IMR-90 (cell line): ENCODE results near the gene LPIN1. TPM values are rescaled to one million over a fixed set of nuclear protein-coding genes. Genes with fewer than 3 reads are reported as not detected.

Experiments
- ATAC-seq: fragments of 200-7000 bp; cut with Tn5 transposase; 2 replicates; pipeline ENCODE4 v1.9.1; 2020; ENCODE audit warnings: low read depth, mild to moderate bottlenecking, moderate library complexity
- BruUV-seq: library from RNA; stranded (reverse); fragments of 400-500 nt; replicated peaks from 2 replicates; lab custom pipeline; 2021; lab: Mats Ljungman, UMichigan
- CTCF ChIA-PET: fragments of 300-600 bp; formaldehyde crosslinking; extraction: SDS; loops from one replicate; lab custom pipeline; 2021; ENCODE audit warnings: antibody characterized with exemption; lab: Yijun Ruan, JAX
- POLR2A ChIA-PET: fragments of 300-600 bp; sonication (Branson Sonifier 250); formaldehyde crosslinking; loops from one replicate; lab custom pipeline; 2022; ENCODE audit warnings: antibody characterized with exemption; ENCODE audit not compliant: unreplicated experiment; lab: Charles Lee
- DNase-seq: peaks from one replicate; pipeline ENCODE4 v3.0.0; 2013
- H2AFZ ChIP-seq: replicated peaks from 2 replicates; pipeline ENCODE3; 2013; ENCODE audit warnings: low read length, mild to moderate bottlenecking; ENCODE audit not compliant: poor library complexity
- H2AK5ac ChIP-seq: 2 replicates; pipeline ENCODE4 v1.6.1; 2013; ENCODE audit warnings: low read depth, low read length, inconsistent platforms
- H2AK9ac ChIP-seq: replicated peaks from 2 replicates; pipeline ENCODE3; 2013; ENCODE audit warnings: mild to moderate bottlenecking, low read depth, low read length, moderate library complexity; ENCODE audit not compliant: poor library complexity
- H2BK120ac ChIP-seq: 2 replicates; pipeline ENCODE4 v1.6.1; 2013; ENCODE audit warnings: low read depth, low read length, inconsistent platforms
- H2BK15ac ChIP-seq: 3 replicates; pipeline ENCODE4 v1.6.1; 2013; ENCODE audit warnings: low read depth, low read length, inconsistent platforms
- H2BK20ac ChIP-seq: 2 replicates; pipeline ENCODE4 v1.6.1; 2013; ENCODE audit warnings: low read depth, mild to moderate bottlenecking, inconsistent platforms, low read length, moderate library complexity
- H2BK5ac ChIP-seq: 2 replicates; pipeline ENCODE4 v1.6.1; 2013; ENCODE audit warnings: mild to moderate bottlenecking, low read depth, low read length, inconsistent platforms; ENCODE audit not compliant: poor library complexity, severe bottlenecking
- H3K14ac ChIP-seq: replicated peaks from 2 replicates; pipeline ENCODE4 v1.6.1; 2013; ENCODE audit warnings: low read depth, low read length, inconsistent platforms
- H3K18ac ChIP-seq: 2 replicates; pipeline ENCODE4 v1.6.1; 2013; ENCODE audit warnings: low read depth, low read length, control low read depth
- H3K23ac ChIP-seq: 2 replicates; pipeline ENCODE4 v1.6.1; 2013; ENCODE audit warnings: low read depth, low read length, inconsistent platforms
- H3K27ac ChIP-seq: 2 replicates; pipeline ENCODE4 v1.5.1; 2013; ENCODE audit warnings: mild to moderate bottlenecking, control low read depth, low read length; ENCODE audit not compliant: insufficient read depth
- H3K27me3 ChIP-seq: 2 replicates; pipeline ENCODE4 v1.6.1; 2013; ENCODE audit warnings: low read length; ENCODE audit not compliant: control insufficient read depth, insufficient read depth
- H3K36me3 ChIP-seq: 2 replicates; pipeline ENCODE4 v1.6.1; 2013; ENCODE audit warnings: low read length, mixed read lengths; ENCODE audit not compliant: control insufficient read depth, insufficient read depth
- H3K4ac ChIP-seq: 2 replicates; pipeline ENCODE4 v1.6.1; 2013; ENCODE audit warnings: low read depth, low read length, inconsistent platforms
- H3K4me1 ChIP-seq: 2 replicates; pipeline ENCODE4 v1.6.1; 2013; ENCODE audit warnings: low read length, mixed read lengths; ENCODE audit not compliant: control insufficient read depth, insufficient read depth
- H3K4me2 ChIP-seq: 2 replicates; pipeline ENCODE4 v1.6.1; 2013; ENCODE audit warnings: low read depth, mild to moderate bottlenecking, control low read depth, low read length, moderate library complexity
- H3K4me3 ChIP-seq: 2 replicates; pipeline ENCODE4 v1.5.1; 2013; ENCODE audit warnings: low read depth, mild to moderate bottlenecking, control low read depth, low read length, moderate library complexity; ENCODE audit not compliant: insufficient read depth
- H3K56ac ChIP-seq: 2 replicates; pipeline ENCODE4 v1.6.1; 2013; ENCODE audit warnings: low read length, inconsistent platforms; ENCODE audit not compliant: insufficient read depth; ENCODE audit errors: extremely low read depth
- H3K79me1 ChIP-seq, 2 experiments: 2 replicates each; pipeline ENCODE4 v1.6.1; 2013; ENCODE audit warnings: low read length in 2 of 2, inconsistent platforms in 1 of 2, low read depth in 1 of 2
- H3K9ac ChIP-seq: 2 replicates; pipeline ENCODE4 v1.6.1; 2013; ENCODE audit warnings: low read depth, low read length, control low read depth
- H3K9me1 ChIP-seq: 2 replicates; pipeline ENCODE4 v1.6.1; 2013; ENCODE audit warnings: low read length, inconsistent platforms; ENCODE audit not compliant: insufficient read depth
- H3K9me3 ChIP-seq: 2 replicates; pipeline ENCODE4 v1.6.1; 2013; ENCODE audit warnings: low read length; ENCODE audit not compliant: control insufficient read depth, insufficient read depth
- H4K20me1 ChIP-seq: 2 replicates; pipeline ENCODE4 v1.6.1; 2013; ENCODE audit warnings: low read length, inconsistent platforms; ENCODE audit not compliant: insufficient read depth
- H4K5ac ChIP-seq: 2 replicates; pipeline ENCODE4 v1.6.1; 2013; ENCODE audit warnings: mild to moderate bottlenecking, low read depth, low read length, control low read depth
- H4K8ac ChIP-seq, 2 experiments: 2 replicates each; pipeline ENCODE4 v1.6.1; 2013; ENCODE audit warnings: low read depth in 2 of 2, low read length in 2 of 2, control low read depth in 1 of 2, inconsistent platforms in 1 of 2
- H4K91ac ChIP-seq: 2 replicates; pipeline ENCODE4 v1.6.1; 2013; ENCODE audit warnings: low read depth, low read length, inconsistent platforms; ENCODE audit not compliant: insufficient read depth
- BHLHE40 ChIP-seq: fragments of 150-350 bp; IDR thresholded peaks from 2 replicates; pipeline ENCODE4 v1.6.1; 2016; ENCODE audit warnings: mild to moderate bottlenecking, low read depth, low read length
- CEBPB ChIP-seq: IDR thresholded peaks from 2 replicates; pipeline ENCODE4 v1.6.1; 2012; ENCODE audit warnings: low read depth, low read length, improper control_type of control experiment
- CHD1 ChIP-seq: IDR thresholded peaks from 2 replicates; pipeline ENCODE4 v1.6.1; 2012; ENCODE audit warnings: low read depth, low read length, improper control_type of control experiment
- FOS ChIP-seq: fragments of 150-350 bp; IDR thresholded peaks from 2 replicates; pipeline ENCODE4 v1.6.1; 2016; ENCODE audit warnings: low read depth, low read length
- MAFK ChIP-seq: IDR thresholded peaks from 2 replicates; pipeline ENCODE4 v1.6.1; 2012; ENCODE audit warnings: low read depth, low read length, improper control_type of control experiment
- MAZ ChIP-seq: IDR thresholded peaks from 2 replicates; pipeline ENCODE4 v1.6.1; 2012; ENCODE audit warnings: low read depth, mild to moderate bottlenecking, low read length, improper control_type of control experiment, moderate library complexity, borderline replicate concordance
- MXI1 ChIP-seq: IDR thresholded peaks from 2 replicates; pipeline ENCODE4 v1.6.1; 2012; ENCODE audit warnings: low read depth, mild to moderate bottlenecking, low read length, moderate library complexity, borderline replicate concordance
- NFE2L2 ChIP-seq: fragments of 150-350 bp; IDR thresholded peaks from 2 replicates; pipeline ENCODE4 v1.6.1; 2016; ENCODE audit warnings: low read depth, mild to moderate bottlenecking, low read length
- POLR2A ChIP-seq: IDR thresholded peaks from 2 replicates; pipeline ENCODE4 v1.6.1; 2012; ENCODE audit warnings: mild to moderate bottlenecking, low read depth, low read length
- RAD21 ChIP-seq: IDR thresholded peaks from 2 replicates; pipeline ENCODE4 v1.6.1; 2012; ENCODE audit warnings: low read length, improper control_type of control experiment
- RCOR1 ChIP-seq: IDR thresholded peaks from 2 replicates; pipeline ENCODE4 v1.6.1; 2012; ENCODE audit warnings: mild to moderate bottlenecking, low read length, improper control_type of control experiment; ENCODE audit not compliant: insufficient replicate concordance
- RFX5 ChIP-seq: IDR thresholded peaks from 2 replicates; pipeline ENCODE4 v1.8.0; 2012; ENCODE audit warnings: low read depth, mild to moderate bottlenecking, low read length, moderate library complexity
- SMC3 ChIP-seq: fragments of 150-350 bp; IDR thresholded peaks from 2 replicates; pipeline ENCODE4 v1.6.1; 2016; ENCODE audit warnings: low read depth, mild to moderate bottlenecking, antibody characterized with exemption, low read length, moderate library complexity
- WGBS, 2 experiments: methylation state at CpG; one replicate each; pipeline versions ENCODE4 v1.1.5 to v1.1.7; 2013; ENCODE audit warnings: missing lambda C conversion rate in 2 of 2; ENCODE audit not compliant: insufficient read length in 1 of 2; ENCODE audit errors: extremely low coverage in 2 of 2; 5-methylcytosine and 5-hydroxymethylcytosine counted together
- dilution Hi-C: fragments of 300-500 bp; cut with HindIII; formaldehyde crosslinking; loops from one replicate; pipeline ENCODE4 v1.14.3; 2018; ENCODE audit warnings: low sequenced_read_pairs; ENCODE audit not compliant: unreplicated experiment
- in situ Hi-C: fragments of 300-500 bp; cut with MboI; formaldehyde crosslinking; loops from 3 replicates; pipeline ENCODE4 v1.14.3; 2019; ENCODE audit warnings: low sequenced_read_pairs, inconsistent platforms, mixed read lengths
- intact Hi-C: fragments of 100-400 bp; cut with micrococcal nuclease; formaldehyde crosslinking; loops from 2 replicates; pipeline ENCODE4 v1.10.0; 2022
- polyA plus RNA-seq, 3 experiments: library from polyadenylated mRNA; depleted of rRNA; stranded (reverse); fragments of >200 nt; gene quantifications; 2 replicates each; pipeline ENCODE4 v1.2.3, GENCODE V29; 2012; ENCODE audit warnings: low replicate concordance in 1 of 3
- total RNA-seq: library from RNA; depleted of rRNA; stranded (reverse); fragments of >200 nt; gene quantifications from 2 replicates; pipeline ENCODE4 v1.2.3, GENCODE V29; 2012
- TF ChIP-seq, protein P1 (sequence below): conservative IDR thresholded peaks from 2 replicates; pipeline ENCODE4 v1.5.1; 2012; ENCODE audit warnings: mild to moderate bottlenecking, low read depth, low read length, improper control_type of control experiment
- TF ChIP-seq, protein P2 (sequence below): fragments of 150-350 bp; IDR thresholded peaks from 2 replicates; pipeline ENCODE4 v1.6.1; 2017; ENCODE audit warnings: mild to moderate bottlenecking, antibody characterized with exemption, low read length, low read depth
- TF ChIP-seq, protein P3 (sequence below): fragments of 150-350 bp; IDR thresholded peaks from 2 replicates; pipeline ENCODE4 v1.6.1; 2016; ENCODE audit warnings: low read depth, mild to moderate bottlenecking, low read length, moderate library complexity, borderline replicate concordance

The LPIN1 gene
- total and polyA plus RNA-seq, 2 of the 4 experiments (the other 2 are of a cell fraction), result 21.3 to 25.1 TPM

DNA sequence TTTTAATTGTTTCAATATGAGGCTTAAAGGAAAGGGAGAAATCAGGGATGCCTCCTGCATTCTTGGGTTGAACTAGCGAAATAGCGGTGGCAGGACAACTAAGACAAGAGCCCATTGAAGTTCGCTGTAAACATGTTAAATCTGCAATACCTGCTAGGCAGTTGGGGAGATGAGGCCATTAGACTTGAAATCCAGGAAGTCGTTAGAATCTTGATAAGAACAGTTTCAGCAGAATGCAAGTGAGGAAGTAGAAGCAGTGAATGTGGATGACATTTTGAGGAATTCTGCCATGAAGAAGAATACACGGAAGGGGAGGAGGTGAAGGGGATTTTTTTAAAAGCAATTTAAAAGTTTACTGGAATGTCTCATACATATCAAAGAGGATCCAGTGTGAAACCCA lies 109.7 kb downstream of the LPIN1 start:
- 90% methylated on average over 4 of the region's 5 CpGs; no CpG with 5 or more reads in 1 of the 2 experiments for WGBS, 2 experiments
- H4K8ac ChIP-seq, result no peak overlapping the region
- in situ Hi-C loops (no loop called here), dilution Hi-C loops (no loop called here), intact Hi-C loops (no loop called here)
- no peak overlapping the region for H3K4me3 ChIP-seq
- H3K18ac ChIP-seq, result no peak overlapping the region
- H3K56ac ChIP-seq, result no peak overlapping the region
- H2AK9ac ChIP-seq, result no peak overlapping the region
- POLR2A ChIA-PET, result no interaction called here
- TF ChIP-seq, protein P1, sequence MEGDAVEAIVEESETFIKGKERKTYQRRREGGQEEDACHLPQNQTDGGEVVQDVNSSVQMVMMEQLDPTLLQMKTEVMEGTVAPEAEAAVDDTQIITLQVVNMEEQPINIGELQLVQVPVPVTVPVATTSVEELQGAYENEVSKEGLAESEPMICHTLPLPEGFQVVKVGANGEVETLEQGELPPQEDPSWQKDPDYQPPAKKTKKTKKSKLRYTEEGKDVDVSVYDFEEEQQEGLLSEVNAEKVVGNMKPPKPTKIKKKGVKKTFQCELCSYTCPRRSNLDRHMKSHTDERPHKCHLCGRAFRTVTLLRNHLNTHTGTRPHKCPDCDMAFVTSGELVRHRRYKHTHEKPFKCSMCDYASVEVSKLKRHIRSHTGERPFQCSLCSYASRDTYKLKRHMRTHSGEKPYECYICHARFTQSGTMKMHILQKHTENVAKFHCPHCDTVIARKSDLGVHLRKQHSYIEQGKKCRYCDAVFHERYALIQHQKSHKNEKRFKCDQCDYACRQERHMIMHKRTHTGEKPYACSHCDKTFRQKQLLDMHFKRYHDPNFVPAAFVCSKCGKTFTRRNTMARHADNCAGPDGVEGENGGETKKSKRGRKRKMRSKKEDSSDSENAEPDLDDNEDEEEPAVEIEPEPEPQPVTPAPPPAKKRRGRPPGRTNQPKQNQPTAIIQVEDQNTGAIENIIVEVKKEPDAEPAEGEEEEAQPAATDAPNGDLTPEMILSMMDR, result no peak
- TF ChIP-seq MAZ (no peak), SMC3 (no peak), CHD1 (no peak), CEBPB (no peak), RFX5 (no peak), BHLHE40 (no peak), POLR2A (no peak), NFE2L2 (no peak), FOS (no peak), MXI1 (no peak), RCOR1 (no peak), MAFK (no peak), RAD21 (no peak)
- TF ChIP-seq, protein P2, sequence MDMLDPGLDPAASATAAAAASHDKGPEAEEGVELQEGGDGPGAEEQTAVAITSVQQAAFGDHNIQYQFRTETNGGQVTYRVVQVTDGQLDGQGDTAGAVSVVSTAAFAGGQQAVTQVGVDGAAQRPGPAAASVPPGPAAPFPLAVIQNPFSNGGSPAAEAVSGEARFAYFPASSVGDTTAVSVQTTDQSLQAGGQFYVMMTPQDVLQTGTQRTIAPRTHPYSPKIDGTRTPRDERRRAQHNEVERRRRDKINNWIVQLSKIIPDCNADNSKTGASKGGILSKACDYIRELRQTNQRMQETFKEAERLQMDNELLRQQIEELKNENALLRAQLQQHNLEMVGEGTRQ, result no peak
- TF ChIP-seq, protein P3, sequence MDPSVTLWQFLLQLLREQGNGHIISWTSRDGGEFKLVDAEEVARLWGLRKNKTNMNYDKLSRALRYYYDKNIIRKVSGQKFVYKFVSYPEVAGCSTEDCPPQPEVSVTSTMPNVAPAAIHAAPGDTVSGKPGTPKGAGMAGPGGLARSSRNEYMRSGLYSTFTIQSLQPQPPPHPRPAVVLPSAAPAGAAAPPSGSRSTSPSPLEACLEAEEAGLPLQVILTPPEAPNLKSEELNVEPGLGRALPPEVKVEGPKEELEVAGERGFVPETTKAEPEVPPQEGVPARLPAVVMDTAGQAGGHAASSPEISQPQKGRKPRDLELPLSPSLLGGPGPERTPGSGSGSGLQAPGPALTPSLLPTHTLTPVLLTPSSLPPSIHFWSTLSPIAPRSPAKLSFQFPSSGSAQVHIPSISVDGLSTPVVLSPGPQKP, result no peak
- no peak overlapping the region for H3K27ac ChIP-seq
- no peak overlapping the region for H2BK15ac ChIP-seq
- peaks cover 4% of the 10 kb centered on the region; the same call in 1 of the 2 replicates for H3K27me3 ChIP-seq
- peaks cover 10% of the 10 kb centered on the region; the same call in 1 of the 2 replicates for H3K9me3 ChIP-seq
- H3K36me3 ChIP-seq, result no peaks in the 10 kb centered on the region
- no peak overlapping the region for H4K91ac ChIP-seq
- ATAC-seq (no peak), DNase-seq (no peak)
- no peak overlapping the region for H2AK5ac ChIP-seq
- H3K9ac ChIP-seq, result no peak overlapping the region
- H3K14ac ChIP-seq, result no peak overlapping the region
- no peaks in the 10 kb centered on the region for H3K4me1 ChIP-seq
- CTCF ChIA-PET, result no interaction called here
- H2AFZ ChIP-seq, result no peak overlapping the region
- H3K4me2 ChIP-seq, result no peak overlapping the region
- H2BK20ac ChIP-seq, result no peak overlapping the region
- no peak overlapping the region for H4K5ac ChIP-seq
- no TSS peak for BruUV-seq
- no peaks in the 10 kb centered on the region for H3K79me1 ChIP-seq
- peaks cover 7% of the 10 kb centered on the region; the same call in 1 of the 2 replicates for H3K9me1 ChIP-seq
- no peak overlapping the region for H3K23ac ChIP-seq
- no peak overlapping the region for H3K4ac ChIP-seq
- H2BK120ac ChIP-seq, result no peak overlapping the region
- no peaks in the 10 kb centered on the region for H4K20me1 ChIP-seq
- no peak overlapping the region for H2BK5ac ChIP-seq
